Measurements from ENCODE around the gene MIER2.

DNA sequence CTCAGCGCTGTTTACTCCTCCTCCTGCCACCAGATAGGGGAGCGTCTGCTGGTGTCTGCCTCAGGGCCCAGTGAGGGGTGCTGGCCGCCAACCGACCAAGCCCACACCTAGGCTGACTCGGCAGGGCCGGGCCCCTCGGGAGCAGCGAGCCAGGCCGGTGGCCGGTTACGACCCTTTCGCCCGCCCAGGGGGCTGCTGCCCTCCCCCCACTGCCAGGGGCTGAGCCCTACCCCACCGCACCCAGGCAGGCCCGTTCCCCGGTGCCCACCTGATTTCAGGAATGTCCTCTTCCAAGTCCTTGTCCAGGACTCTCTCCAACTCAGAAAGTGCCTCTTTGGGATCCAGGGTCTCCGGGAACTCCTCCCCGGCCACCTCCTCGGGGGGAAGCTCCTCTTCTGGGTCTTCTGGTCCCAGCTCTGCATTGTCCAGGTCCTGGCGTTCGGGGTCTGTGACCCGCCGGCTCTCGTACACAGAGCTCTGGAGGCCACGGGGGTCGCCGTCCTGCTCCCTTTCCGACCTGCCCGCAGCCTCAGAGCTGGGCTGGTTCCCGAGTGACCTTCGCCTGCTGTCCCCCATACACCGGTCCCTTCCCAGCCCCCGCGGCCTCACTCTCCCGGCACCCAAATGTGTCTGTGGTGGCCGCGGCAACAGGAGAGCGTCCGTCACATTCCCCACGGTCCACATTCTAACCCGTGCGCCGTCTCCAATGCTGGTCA, 31.0 kb upstream of the MIER2 start:
- TF ChIP-seq, protein P1, sequence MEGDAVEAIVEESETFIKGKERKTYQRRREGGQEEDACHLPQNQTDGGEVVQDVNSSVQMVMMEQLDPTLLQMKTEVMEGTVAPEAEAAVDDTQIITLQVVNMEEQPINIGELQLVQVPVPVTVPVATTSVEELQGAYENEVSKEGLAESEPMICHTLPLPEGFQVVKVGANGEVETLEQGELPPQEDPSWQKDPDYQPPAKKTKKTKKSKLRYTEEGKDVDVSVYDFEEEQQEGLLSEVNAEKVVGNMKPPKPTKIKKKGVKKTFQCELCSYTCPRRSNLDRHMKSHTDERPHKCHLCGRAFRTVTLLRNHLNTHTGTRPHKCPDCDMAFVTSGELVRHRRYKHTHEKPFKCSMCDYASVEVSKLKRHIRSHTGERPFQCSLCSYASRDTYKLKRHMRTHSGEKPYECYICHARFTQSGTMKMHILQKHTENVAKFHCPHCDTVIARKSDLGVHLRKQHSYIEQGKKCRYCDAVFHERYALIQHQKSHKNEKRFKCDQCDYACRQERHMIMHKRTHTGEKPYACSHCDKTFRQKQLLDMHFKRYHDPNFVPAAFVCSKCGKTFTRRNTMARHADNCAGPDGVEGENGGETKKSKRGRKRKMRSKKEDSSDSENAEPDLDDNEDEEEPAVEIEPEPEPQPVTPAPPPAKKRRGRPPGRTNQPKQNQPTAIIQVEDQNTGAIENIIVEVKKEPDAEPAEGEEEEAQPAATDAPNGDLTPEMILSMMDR (IDR thresholded peaks at IDR 0.05 in 8 of 11, conservative IDR thresholded peaks at IDR 0.05 in 3 of 11) = no peak
- TF ChIP-seq POLR2A (IDR thresholded peaks at IDR 0.05) (no peak), POLR2AphosphoS5 (IDR thresholded peaks at IDR 0.05) (no peak)
